AG10803 (cell line): ENCODE data around the gene PRSS16.

Experiments
- DNase-seq: peaks from one replicate; pipeline ENCODE4 v3.0.0; 2010; ENCODE audit warnings: low read depth
- H3K4me3 ChIP-seq: 2 replicates; pipeline ENCODE4 v1.5.1; 2011; ENCODE audit warnings: mild to moderate bottlenecking, low read length, control low read depth
- TF ChIP-seq, protein P1 (sequence below): conservative IDR thresholded peaks from 2 replicates; pipeline ENCODE4 v1.5.1; 2011; ENCODE audit warnings: mild to moderate bottlenecking, low read length, control low read depth, inconsistent platforms

The PRSS16 gene

DNA sequence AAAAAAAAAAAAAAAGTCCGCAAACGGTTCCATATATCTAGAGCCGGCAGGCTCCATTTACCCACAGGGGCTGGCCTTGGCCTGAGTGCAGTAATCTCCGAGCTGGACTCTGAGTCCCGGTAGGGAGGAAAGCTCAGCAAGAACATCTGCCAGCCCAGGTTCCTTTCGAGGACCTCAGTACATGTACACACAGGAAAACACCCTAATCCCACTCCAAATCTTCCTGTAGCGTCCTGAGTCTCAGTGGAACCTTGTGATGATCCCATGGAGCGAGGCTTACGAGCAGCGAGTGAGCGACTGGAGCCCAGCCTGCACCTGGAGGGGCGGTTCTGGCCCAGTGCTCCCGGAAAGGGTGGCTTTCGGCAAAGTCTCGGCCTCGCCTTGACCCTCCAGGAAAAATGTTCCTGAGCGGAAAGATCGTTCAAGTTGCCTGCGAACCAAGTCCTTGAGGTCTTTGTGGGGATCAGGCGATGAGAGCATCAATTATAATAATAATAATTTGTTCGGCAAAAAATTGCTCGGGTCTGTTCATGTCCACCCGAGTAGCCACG, 32.1 kb downstream of the PRSS16 start:
- TF ChIP-seq, protein P1, sequence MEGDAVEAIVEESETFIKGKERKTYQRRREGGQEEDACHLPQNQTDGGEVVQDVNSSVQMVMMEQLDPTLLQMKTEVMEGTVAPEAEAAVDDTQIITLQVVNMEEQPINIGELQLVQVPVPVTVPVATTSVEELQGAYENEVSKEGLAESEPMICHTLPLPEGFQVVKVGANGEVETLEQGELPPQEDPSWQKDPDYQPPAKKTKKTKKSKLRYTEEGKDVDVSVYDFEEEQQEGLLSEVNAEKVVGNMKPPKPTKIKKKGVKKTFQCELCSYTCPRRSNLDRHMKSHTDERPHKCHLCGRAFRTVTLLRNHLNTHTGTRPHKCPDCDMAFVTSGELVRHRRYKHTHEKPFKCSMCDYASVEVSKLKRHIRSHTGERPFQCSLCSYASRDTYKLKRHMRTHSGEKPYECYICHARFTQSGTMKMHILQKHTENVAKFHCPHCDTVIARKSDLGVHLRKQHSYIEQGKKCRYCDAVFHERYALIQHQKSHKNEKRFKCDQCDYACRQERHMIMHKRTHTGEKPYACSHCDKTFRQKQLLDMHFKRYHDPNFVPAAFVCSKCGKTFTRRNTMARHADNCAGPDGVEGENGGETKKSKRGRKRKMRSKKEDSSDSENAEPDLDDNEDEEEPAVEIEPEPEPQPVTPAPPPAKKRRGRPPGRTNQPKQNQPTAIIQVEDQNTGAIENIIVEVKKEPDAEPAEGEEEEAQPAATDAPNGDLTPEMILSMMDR = no peak
- no peak for DNase-seq
- peak overlapping the region; percentile 50 for H3K4me3 ChIP-seq

DNA sequence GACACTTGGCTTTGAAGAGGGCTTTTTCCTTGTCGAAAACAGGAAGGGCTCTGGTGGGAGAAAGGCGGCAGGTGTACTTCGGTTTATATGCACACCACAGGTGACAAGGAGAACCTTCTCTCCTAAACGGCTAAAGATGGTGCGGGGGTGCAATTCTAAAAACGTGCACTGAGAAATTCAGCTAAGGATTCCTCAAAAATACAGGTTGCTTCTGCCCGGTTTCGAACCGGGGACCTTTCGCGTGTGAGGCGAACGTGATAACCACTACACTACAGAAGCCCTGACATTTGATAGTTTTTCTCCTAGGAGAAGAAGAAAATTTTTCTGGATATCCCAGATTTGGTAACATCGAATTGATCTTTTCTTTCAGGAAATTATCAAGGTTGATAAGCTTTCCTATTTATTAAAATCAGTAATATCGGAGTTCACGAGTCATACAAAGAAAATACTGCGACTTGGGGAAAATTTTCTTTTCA, 32.6 kb downstream of the PRSS16 start:
- DNase-seq = peak; percentile 43
- TF ChIP-seq, protein P1 = no peak
- peak overlapping the region; percentile 55 for H3K4me3 ChIP-seq

DNA sequence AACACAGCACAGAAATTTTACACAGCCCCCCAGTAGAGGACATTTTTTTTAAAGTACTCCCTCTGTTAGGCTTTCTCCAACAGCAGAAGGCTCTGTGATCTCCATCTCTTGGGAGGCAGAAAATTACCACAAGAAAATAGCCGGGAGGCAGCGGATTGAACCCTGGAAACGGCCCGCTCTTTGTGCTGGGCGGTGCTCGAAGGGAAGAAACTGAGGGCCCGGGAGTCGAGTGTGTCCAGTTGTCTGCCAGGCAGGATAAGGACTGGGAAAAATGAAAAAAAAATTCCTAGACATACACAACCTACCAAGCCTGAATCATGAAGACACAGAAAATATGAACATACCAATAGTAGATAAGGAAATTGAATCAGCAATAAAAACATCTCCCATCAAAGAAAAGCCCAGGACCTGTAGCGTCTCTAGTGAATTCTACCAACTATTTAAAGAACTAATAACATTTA, 33.1 kb downstream of the PRSS16 start:
- peak overlapping the region; percentile 55 for H3K4me3 ChIP-seq
- TF ChIP-seq, protein P1 = no peak
- DNase-seq = no peak

DNA sequence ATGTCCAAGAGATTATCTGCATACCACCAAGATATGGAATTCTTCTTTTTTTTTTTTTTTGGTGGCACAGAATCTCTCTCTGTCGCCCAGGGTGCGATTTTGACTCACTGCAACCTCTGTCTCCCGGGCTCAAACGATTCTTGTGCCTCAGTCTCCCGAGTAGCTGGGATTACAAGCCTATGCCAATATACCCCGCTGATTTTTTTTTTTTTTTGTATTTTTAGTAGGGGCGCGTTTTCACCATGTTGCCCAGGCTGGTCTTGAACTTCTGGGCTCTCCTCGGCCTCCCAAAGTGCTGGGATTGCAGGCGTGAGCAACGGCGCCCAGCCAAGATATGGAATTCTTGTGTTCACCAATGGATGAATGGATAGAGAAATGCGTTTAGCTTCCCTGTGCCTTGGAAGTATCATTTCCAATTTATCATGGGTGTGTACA, 33.6 kb downstream of the PRSS16 start:
- TF ChIP-seq, protein P1 = no peak
- DNase-seq = no peak
- H3K4me3 ChIP-seq = no peak overlapping the region

DNA sequence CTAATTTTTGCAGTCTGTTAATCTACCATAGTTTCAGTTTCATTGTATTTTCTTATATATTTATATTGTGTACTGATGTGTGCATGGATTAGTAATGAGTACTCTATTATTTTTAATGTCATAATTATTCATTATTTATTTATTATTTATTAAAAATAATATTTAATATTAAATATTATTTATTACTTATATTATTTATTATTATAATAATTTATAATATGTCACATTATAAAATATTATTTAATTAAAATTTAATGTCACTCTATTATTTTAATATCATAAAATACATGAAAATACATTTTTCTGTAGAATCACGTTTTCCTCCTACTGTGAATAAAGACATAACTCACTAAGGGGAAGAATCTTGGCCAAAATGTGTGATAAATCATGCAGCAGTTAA, 34.1 kb downstream of the PRSS16 start:
- H3K4me3 ChIP-seq = no peak overlapping the region
- TF ChIP-seq, protein P1 = no peak
- DNase-seq = no peak

DNA sequence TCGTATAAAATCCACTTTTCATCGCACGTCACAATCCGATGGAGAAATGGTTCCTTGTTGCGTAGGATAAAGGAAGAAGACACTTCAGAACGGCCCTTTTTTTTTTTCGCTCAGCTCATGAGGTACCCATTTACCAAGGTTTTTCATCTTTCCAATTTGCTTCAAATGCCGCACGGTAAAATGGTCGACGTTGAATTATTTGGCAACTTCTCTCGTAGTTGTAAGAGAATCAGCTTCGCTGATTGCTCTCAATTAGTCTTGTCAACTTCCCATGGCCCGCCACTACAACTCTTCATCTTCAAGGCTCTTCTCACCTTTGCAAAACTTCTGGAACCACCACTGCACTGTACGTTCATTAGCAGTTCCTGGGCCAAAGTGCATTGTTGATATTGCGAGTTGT, 35.8 kb downstream of the PRSS16 start:
- DNase-seq = no peak
- TF ChIP-seq, protein P1 = no peak
- H3K4me3 ChIP-seq = no peak overlapping the region

DNA sequence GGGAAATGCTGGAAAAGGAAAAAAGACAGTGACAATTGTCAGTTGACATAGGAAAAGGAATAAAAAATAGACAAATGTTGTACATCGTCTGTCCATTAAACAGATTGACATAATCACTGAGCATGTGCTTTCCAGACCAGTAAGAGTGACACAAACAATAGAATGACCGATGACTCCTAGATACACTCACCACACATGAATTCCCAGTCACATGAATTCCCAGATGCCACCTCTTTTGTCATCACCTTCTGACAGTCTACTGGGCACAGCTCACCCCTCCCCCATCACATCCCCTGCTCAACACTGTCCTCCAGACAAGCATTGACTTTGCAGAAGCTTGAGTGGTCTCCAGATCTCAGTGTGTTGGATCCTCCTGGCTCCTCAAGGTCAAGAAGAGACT, 38.6 kb downstream of the PRSS16 start:
- H3K4me3 ChIP-seq = no peak overlapping the region
- no peak for DNase-seq
- TF ChIP-seq, protein P1 = no peak
